H9 (cell line): ENCODE results near the gene KCNK10. TPM values are rescaled to one million over a fixed set of nuclear protein-coding genes. Genes with fewer than 3 reads are reported as not detected.

ENCODE experiments used
- DNase-seq: peaks from one replicate; pipeline ENCODE4 v3.0.0-alpha.2; 2017
- H2AFZ ChIP-seq: one replicate; pipeline ENCODE4 v1.6.1; 2013; ENCODE audit warnings: mild to moderate bottlenecking, low read length, control low read depth, moderate library complexity
- H2AK5ac ChIP-seq: 2 replicates; pipeline ENCODE4 v1.6.1; 2013; ENCODE audit warnings: low read length, control low read depth, mixed read lengths; ENCODE audit not compliant: insufficient read length
- H2BK120ac ChIP-seq: one replicate; pipeline ENCODE4 v1.6.1; 2013; ENCODE audit warnings: low read depth, mild to moderate bottlenecking, low read length, control low read depth, inconsistent platforms; ENCODE audit not compliant: poor library complexity, severe bottlenecking
- H2BK12ac ChIP-seq: 2 replicates; pipeline ENCODE4 v1.6.1; 2013; ENCODE audit warnings: low read length, control low read depth, mixed read lengths, low read depth; ENCODE audit not compliant: insufficient read length
- H2BK15ac ChIP-seq: 2 replicates; pipeline ENCODE4 v1.6.1; 2013; ENCODE audit warnings: low read depth, low read length, control low read depth
- H2BK20ac ChIP-seq: one replicate; pipeline ENCODE4 v1.6.1; 2013; ENCODE audit warnings: low read depth, mild to moderate bottlenecking, low read length, control low read depth, inconsistent platforms; ENCODE audit not compliant: poor library complexity, severe bottlenecking
- H2BK5ac ChIP-seq: 2 replicates; pipeline ENCODE4 v1.6.1; 2013; ENCODE audit warnings: low read length, control low read depth, mixed read lengths; ENCODE audit not compliant: insufficient read length
- H3K14ac ChIP-seq: 2 replicates; pipeline ENCODE4 v1.6.1; 2013; ENCODE audit warnings: low read length, control low read depth; ENCODE audit not compliant: insufficient read depth
- H3K18ac ChIP-seq: 2 replicates; pipeline ENCODE4 v1.6.1; 2013; ENCODE audit warnings: low read depth, mild to moderate bottlenecking, mixed read lengths, low read length, control low read depth; ENCODE audit not compliant: insufficient read length
- H3K23ac ChIP-seq: 2 replicates; pipeline ENCODE4 v1.6.1; 2013; ENCODE audit warnings: low read length, control low read depth, mixed read lengths, low read depth; ENCODE audit not compliant: insufficient read length
- H3K23me2 ChIP-seq: 2 replicates; pipeline ENCODE4 v1.6.1; 2013; ENCODE audit warnings: low read depth, mild to moderate bottlenecking, mixed read lengths, low read length, control low read depth; ENCODE audit not compliant: insufficient read length, poor library complexity, severe bottlenecking
- H3K27ac ChIP-seq: 2 replicates; pipeline ENCODE4 v1.5.1; 2013; ENCODE audit warnings: low read length, control low read depth, mixed read lengths, low read depth; ENCODE audit not compliant: insufficient read length
- H3K27me3 ChIP-seq: 2 replicates; pipeline ENCODE4 v1.6.1; 2013; ENCODE audit warnings: low read length, control low read depth, inconsistent platforms; ENCODE audit not compliant: insufficient read depth
- H3K4ac ChIP-seq: 2 replicates; pipeline ENCODE4 v1.6.1; 2013; ENCODE audit warnings: low read depth, mild to moderate bottlenecking, control low read depth, inconsistent platforms, low read length, moderate library complexity
- H3K4me1 ChIP-seq: 2 replicates; pipeline ENCODE4 v1.6.1; 2013; ENCODE audit warnings: low read length, control low read depth, inconsistent platforms; ENCODE audit not compliant: insufficient read depth
- H3K4me2 ChIP-seq: 2 replicates; pipeline ENCODE4 v1.6.1; 2013; ENCODE audit warnings: low read length, control low read depth, mixed read lengths; ENCODE audit not compliant: insufficient read length, insufficient read depth
- H3K56ac ChIP-seq: 2 replicates; pipeline ENCODE4 v1.6.1; 2013; ENCODE audit warnings: low read depth, mild to moderate bottlenecking, mixed read lengths, low read length, control low read depth; ENCODE audit not compliant: insufficient read length
- H3K79me1 ChIP-seq: 2 replicates; pipeline ENCODE4 v1.6.1; 2013; ENCODE audit warnings: low read depth, mild to moderate bottlenecking, moderate library complexity, low read length, control low read depth, inconsistent platforms; ENCODE audit not compliant: insufficient read depth, poor library complexity, severe bottlenecking
- H3K79me2 ChIP-seq: 2 replicates; pipeline ENCODE4 v1.6.1; 2013; ENCODE audit warnings: low read length, control low read depth, inconsistent platforms; ENCODE audit not compliant: insufficient read depth
- H3K9ac ChIP-seq: 2 replicates; pipeline ENCODE4 v1.6.1; 2013; ENCODE audit warnings: low read length, control low read depth, mixed read lengths; ENCODE audit not compliant: insufficient read length; ENCODE audit errors: extremely low read depth
- H3K9me3 ChIP-seq: one replicate; pipeline ENCODE4 v1.6.1; 2013; ENCODE audit warnings: low read depth, low read length, inconsistent platforms; ENCODE audit not compliant: control insufficient read depth
- H3T11ph ChIP-seq: one replicate; pipeline ENCODE4 v1.6.1; 2013; ENCODE audit warnings: mild to moderate bottlenecking, low read length, control low read depth, inconsistent platforms
- H4K20me1 ChIP-seq: one replicate; pipeline ENCODE4 v1.6.1; 2013; ENCODE audit not compliant: control insufficient read depth, insufficient read length, insufficient read depth
- H4K5ac ChIP-seq: 2 replicates; pipeline ENCODE4 v1.6.1; 2013; ENCODE audit warnings: low read depth, mild to moderate bottlenecking, mixed read lengths, low read length, control low read depth; ENCODE audit not compliant: insufficient read length
- H4K8ac ChIP-seq: replicated peaks from 2 replicates; pipeline ENCODE4 v1.6.1; 2013; ENCODE audit warnings: low read length, control low read depth, mixed read lengths, low read depth; ENCODE audit not compliant: insufficient read length
- H4K91ac ChIP-seq: 2 replicates; pipeline ENCODE4 v1.6.1; 2013; ENCODE audit warnings: low read depth, mild to moderate bottlenecking, moderate library complexity, mixed read lengths, low read length, control low read depth; ENCODE audit not compliant: insufficient read length
- H3K27ac Mint-ChIP-seq, 3 experiments: 2 replicates in 2 of 3; 3 replicates in 1 of 3; pipeline ENCODE4 v1.8.0; 2020 to 2021; ENCODE audit warnings: mixed read lengths in 3 of 3, mild to moderate bottlenecking in 1 of 3, moderate library complexity in 1 of 3
- H3K27me3 Mint-ChIP-seq: 2 replicates; pipeline ENCODE4 v1.8.0; 2021; ENCODE audit warnings: low read depth, mild to moderate bottlenecking, moderate library complexity, mixed read lengths
- H3K36me3 Mint-ChIP-seq, 3 experiments: 2 replicates in 2 of 3; 3 replicates in 1 of 3; pipeline ENCODE4 v1.8.0; 2020 to 2021; ENCODE audit warnings: low read depth in 3 of 3, mixed read lengths in 3 of 3; ENCODE audit not compliant: insufficient read depth in 1 of 3
- H3K4me1 Mint-ChIP-seq, 2 experiments: 2 replicates each; pipeline ENCODE4 v1.8.0; 2020; ENCODE audit warnings: mixed read lengths in 2 of 2
- H3K4me3 Mint-ChIP-seq, 2 experiments: 2 replicates in 1 of 2; 3 replicates in 1 of 2; pipeline ENCODE4 v1.8.0; 2020 to 2021; ENCODE audit warnings: mild to moderate bottlenecking in 2 of 2, mixed read lengths in 2 of 2, moderate library complexity in 1 of 2
- H3K9me3 Mint-ChIP-seq, 2 experiments: 2 replicates in 1 of 2; 3 replicates in 1 of 2; pipeline ENCODE4 v1.8.0; 2020; ENCODE audit warnings: mild to moderate bottlenecking in 2 of 2, mixed read lengths in 2 of 2, moderate library complexity in 1 of 2
- WGBS: extraction: QIAGEN DNeasy Blood & Tissue Kit; methylation state at CpG from one replicate; pipeline ENCODE4 v1.1.7; 2013; ENCODE audit warnings: missing lambda C conversion rate, low lambda C conversion rate, mixed read lengths; ENCODE audit not compliant: insufficient read length; ENCODE audit errors: extremely low coverage; 5-methylcytosine and 5-hydroxymethylcytosine counted together
- total RNA-seq: library from RNA; stranded (reverse); gene quantifications from 2 replicates; pipeline ENCODE4 v1.2.1, GENCODE V29; 2021
- TF ChIP-seq, protein P1 (sequence below): fragments of 200-600 bp; sonication (generic); conservative IDR thresholded peaks from 3 replicates; pipeline ENCODE4 v1.8.0; 2021; ENCODE audit warnings: antibody characterized with exemption, mild to moderate bottlenecking

KCNK10 gene
- total RNA-seq, 1 experiment from 2014 or later, result 0.33 TPM

DNA sequence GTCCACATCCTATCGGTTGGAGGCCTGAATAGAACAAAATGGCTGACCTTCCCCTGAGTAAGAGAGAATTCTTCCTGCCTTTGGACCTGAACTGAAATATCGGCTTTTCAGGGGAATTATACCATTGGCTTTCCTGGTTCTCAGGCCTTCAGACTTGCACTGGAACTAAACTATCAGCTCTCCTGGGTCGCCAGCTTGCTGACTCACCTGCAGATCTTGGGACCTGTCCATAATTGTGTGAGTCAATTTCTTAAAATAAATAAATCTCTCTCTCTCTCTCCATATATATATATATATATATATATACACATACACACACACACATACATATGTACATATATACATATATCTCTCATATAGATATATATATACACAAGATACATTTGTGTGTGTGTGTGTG, 41.6 kb downstream of the KCNK10 start:
- H3K4me2 ChIP-seq, result no peak overlapping the region
- DNase-seq, result no peak
- H4K20me1 ChIP-seq, result no peaks in the 10 kb centered on the region
- H2BK120ac ChIP-seq, result no peak overlapping the region
- Mint-ChIP-seq H3K4me3 (no peak overlapping the region), H3K36me3 (no peaks in the 10 kb centered on the region), H3K4me1 (no peaks in the 10 kb centered on the region), H3K27me3 (peaks cover 2% of the 10 kb centered on the region), H3K27ac (no peak overlapping the region), H3K9me3 (no peaks in the 10 kb centered on the region; a peak in 1 of 5 replicates)
- no peak overlapping the region for H4K5ac ChIP-seq
- no peak overlapping the region for H3T11ph ChIP-seq
- H3K4me1 ChIP-seq, result no peaks in the 10 kb centered on the region; the same call in 1 of the 2 replicates
- no peaks in the 10 kb centered on the region for H3K23me2 ChIP-seq
- no peak overlapping the region for H3K14ac ChIP-seq
- WGBS, result no CpG with 5 or more reads among the region's 3 CpGs
- no peak overlapping the region for H3K4ac ChIP-seq
- no peak overlapping the region for H2AK5ac ChIP-seq
- TF ChIP-seq, protein P1, sequence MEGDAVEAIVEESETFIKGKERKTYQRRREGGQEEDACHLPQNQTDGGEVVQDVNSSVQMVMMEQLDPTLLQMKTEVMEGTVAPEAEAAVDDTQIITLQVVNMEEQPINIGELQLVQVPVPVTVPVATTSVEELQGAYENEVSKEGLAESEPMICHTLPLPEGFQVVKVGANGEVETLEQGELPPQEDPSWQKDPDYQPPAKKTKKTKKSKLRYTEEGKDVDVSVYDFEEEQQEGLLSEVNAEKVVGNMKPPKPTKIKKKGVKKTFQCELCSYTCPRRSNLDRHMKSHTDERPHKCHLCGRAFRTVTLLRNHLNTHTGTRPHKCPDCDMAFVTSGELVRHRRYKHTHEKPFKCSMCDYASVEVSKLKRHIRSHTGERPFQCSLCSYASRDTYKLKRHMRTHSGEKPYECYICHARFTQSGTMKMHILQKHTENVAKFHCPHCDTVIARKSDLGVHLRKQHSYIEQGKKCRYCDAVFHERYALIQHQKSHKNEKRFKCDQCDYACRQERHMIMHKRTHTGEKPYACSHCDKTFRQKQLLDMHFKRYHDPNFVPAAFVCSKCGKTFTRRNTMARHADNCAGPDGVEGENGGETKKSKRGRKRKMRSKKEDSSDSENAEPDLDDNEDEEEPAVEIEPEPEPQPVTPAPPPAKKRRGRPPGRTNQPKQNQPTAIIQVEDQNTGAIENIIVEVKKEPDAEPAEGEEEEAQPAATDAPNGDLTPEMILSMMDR, result no peak
- no peaks in the 10 kb centered on the region for H3K9me3 ChIP-seq
- no peak overlapping the region for H2BK5ac ChIP-seq
- no peak overlapping the region for H3K27ac ChIP-seq
- H3K27me3 ChIP-seq, result no peaks in the 10 kb centered on the region
- H3K18ac ChIP-seq, result no peak overlapping the region
- H4K91ac ChIP-seq, result no peak overlapping the region
- no peak overlapping the region for H2AFZ ChIP-seq
- H2BK12ac ChIP-seq, result no peak overlapping the region
- no peak overlapping the region for H2BK15ac ChIP-seq
- H3K79me2 ChIP-seq, result no peaks in the 10 kb centered on the region
- no peak overlapping the region for H2BK20ac ChIP-seq
- no peak overlapping the region for H3K23ac ChIP-seq
- H4K8ac ChIP-seq, result no peak overlapping the region
- H3K56ac ChIP-seq, result no peak overlapping the region
- H3K79me1 ChIP-seq, result no peaks in the 10 kb centered on the region
- H3K9ac ChIP-seq, result no peak overlapping the region
